Transverse colon (tissue), 4 donors: Measurements from ENCODE around the gene EIF5A.

ENCODE experiments used
- CTCF ChIP-seq, 5 experiments: fragments of 200-600 bp in 3 of 5; fragments of 450-650 bp in 2 of 5; sonication (generic) in 3 of 5; IDR thresholded peaks; 1 replicate in 2 of 5; 2 replicates in 3 of 5; pipeline ENCODE4 v1.5.1; 2016 to 2017; ENCODE audit warnings: antibody characterized with exemption in 5 of 5, inconsistent platforms in 3 of 5, mild to moderate bottlenecking in 2 of 5, moderate library complexity in 1 of 5
- EP300 ChIP-seq: sonication (generic); formaldehyde crosslinking; IDR thresholded peaks from one replicate; pipeline ENCODE4 v1.6.1; 2017; ENCODE audit warnings: antibody characterized with exemption, low read depth
- POLR2A ChIP-seq: fragments of 450-650 bp; IDR thresholded peaks from one replicate; pipeline ENCODE4 v1.6.1; 2016; ENCODE audit warnings: antibody characterized with exemption, mild to moderate bottlenecking, moderate library complexity
- POLR2AphosphoS5 ChIP-seq, 3 donors: sonication (generic); formaldehyde crosslinking; IDR thresholded peaks; one replicate each; pipeline ENCODE4 v1.6.1; 2016; ENCODE audit warnings: antibody characterized with exemption in 3 of 3

- no peak for TF ChIP-seq CTCF (IDR thresholded peaks at IDR 0.05)
- TF ChIP-seq EP300 = no peak
- no peak for TF ChIP-seq POLR2A
- TF ChIP-seq POLR2AphosphoS5 (IDR thresholded peaks at IDR 0.05) = no peak
Measured at GRCh38 chr17:7347630-7348477, 40.4 kb downstream of the EIF5A start.
